SK-N-MC (cell line): ENCODE data around the gene PSMD11.

Experiments
- DNase-seq: peaks from one replicate; pipeline ENCODE4 v3.0.0-alpha.2; 2011; ENCODE audit warnings: low read depth, low spot score
- H3K27ac ChIP-seq: fragments of 200-600 bp; sonication (generic); 2 replicates; pipeline ENCODE4 v1.5.1; 2016; ENCODE audit warnings: mixed run types
- H3K36me3 ChIP-seq: fragments of 200-600 bp; sonication (generic); 2 replicates; pipeline ENCODE4 v1.6.1; 2017; ENCODE audit warnings: antibody characterized with exemption, low read length, mixed read lengths; ENCODE audit not compliant: insufficient read depth
- H3K4me3 ChIP-seq: fragments of 200-600 bp; sonication (generic); 2 replicates; pipeline ENCODE4 v1.5.1; 2016
- H3K9ac ChIP-seq: fragments of 200-600 bp; sonication (generic); 2 replicates; pipeline ENCODE4 v1.8.0; 2017; ENCODE audit warnings: mixed run types, mixed read lengths; ENCODE audit not compliant: insufficient read length
- H3K9me3 ChIP-seq: fragments of 200-600 bp; sonication (generic); 2 replicates; pipeline ENCODE4 v1.6.1; 2017; ENCODE audit warnings: low read depth, mild to moderate bottlenecking, antibody characterized with exemption, low read length, moderate library complexity, mixed read lengths
- EZH2 ChIP-seq: fragments of 200-600 bp; sonication (generic); IDR thresholded peaks from one replicate; pipeline ENCODE4 v1.6.1; 2017; ENCODE audit warnings: antibody characterized with exemption
- FOXP2 ChIP-seq: optimal IDR thresholded peaks from 2 replicates; pipeline ENCODE3; 2011; ENCODE audit warnings: mild to moderate bottlenecking, moderate library complexity; ENCODE audit not compliant: insufficient read depth; ENCODE audit errors: extremely low read length, control extremely low read depth
- POLR2AphosphoS5 ChIP-seq: IDR thresholded peaks from 2 replicates; pipeline ENCODE4 v1.6.1; 2012; ENCODE audit warnings: mild to moderate bottlenecking, low read depth, low read length, borderline replicate concordance

Gene PSMD11

DNA sequence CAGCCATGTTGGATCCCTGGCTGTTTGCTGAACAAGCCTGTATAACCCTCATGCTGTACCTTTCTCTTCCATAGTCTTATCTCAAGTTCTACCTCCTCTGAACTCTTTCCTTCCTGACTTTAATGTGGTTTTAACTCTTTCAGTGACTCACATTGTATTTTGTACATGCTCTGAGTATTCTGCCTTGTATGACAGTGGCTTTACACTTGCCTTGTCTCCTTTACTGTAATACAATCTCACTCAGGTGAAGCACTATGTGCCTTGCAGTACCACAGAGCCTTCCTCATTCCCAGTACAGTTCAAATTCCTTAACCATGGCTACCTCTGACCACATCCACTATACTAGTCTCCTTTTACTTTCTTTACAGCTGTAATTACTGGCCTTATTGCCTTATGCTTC, 14.1 kb downstream of the PSMD11 start:
- TF ChIP-seq FOXP2 (no peak), POLR2AphosphoS5 (no peak), EZH2 (no peak)
- H3K9ac ChIP-seq, result no peak overlapping the region
- DNase-seq, result no peak
- H3K9me3 ChIP-seq, result no peaks in the 10 kb centered on the region
- peaks cover 90% of the 10 kb centered on the region for H3K36me3 ChIP-seq
- H3K27ac ChIP-seq, result peak overlapping the region; percentile 27; the same call in 1 of the 2 replicates
- H3K4me3 ChIP-seq, result no peak overlapping the region

DNA sequence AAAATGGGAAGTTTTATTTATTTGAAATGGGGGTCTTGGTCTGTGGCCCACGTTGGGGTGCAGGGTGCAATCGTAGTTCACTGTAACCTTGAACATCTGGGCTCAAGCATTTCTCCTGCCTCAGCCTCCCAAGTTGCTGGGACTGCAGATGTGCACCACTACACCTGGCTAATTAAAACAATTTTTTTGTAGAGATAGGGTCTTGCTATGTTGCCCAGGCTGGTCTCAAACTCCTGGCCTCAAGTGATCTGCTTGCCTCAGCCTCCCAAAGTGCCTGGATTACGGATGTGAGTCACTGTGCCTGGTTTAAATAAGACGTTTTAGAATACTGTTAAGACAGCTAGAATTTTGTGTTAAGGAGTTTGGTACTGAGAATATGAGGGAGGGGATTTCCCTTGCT, 15.7 kb downstream of the PSMD11 start:
- TF ChIP-seq EZH2, result no peak
- TF ChIP-seq FOXP2, result no peak
- no peak for TF ChIP-seq POLR2AphosphoS5
- no peak for DNase-seq
- no peak overlapping the region for H3K9ac ChIP-seq
- H3K36me3 ChIP-seq, result peaks cover 87% of the 10 kb centered on the region
- no peaks in the 10 kb centered on the region for H3K9me3 ChIP-seq
- H3K4me3 ChIP-seq, result no peak overlapping the region
- H3K27ac ChIP-seq, result no peak overlapping the region

DNA sequence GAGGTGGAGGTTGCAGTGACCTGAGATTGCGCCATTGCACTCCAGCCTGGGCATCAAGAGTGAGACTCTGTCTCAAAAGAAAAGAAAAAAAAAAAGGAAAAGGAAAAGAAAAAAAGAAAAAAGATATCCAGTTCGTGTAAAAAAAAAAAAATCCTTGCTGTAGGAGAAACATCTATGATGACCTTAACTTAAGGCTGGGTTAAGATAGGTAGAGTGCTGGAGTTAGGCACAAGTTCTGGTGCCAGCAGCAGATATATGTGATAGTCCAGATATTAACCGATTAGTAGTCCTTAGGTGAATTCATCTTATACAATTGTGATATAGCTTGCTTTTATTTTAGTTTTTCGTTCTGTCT, 17.2 kb downstream of the PSMD11 start:
- Histone ChIP-seq H3K9me3 (no peaks in the 10 kb centered on the region), H3K36me3 (peaks cover 89% of the 10 kb centered on the region), H3K27ac (no peak overlapping the region), H3K9ac (no peak overlapping the region), H3K4me3 (no peak overlapping the region)
- TF ChIP-seq FOXP2 (no peak), POLR2AphosphoS5 (no peak)
- no peak for DNase-seq

DNA sequence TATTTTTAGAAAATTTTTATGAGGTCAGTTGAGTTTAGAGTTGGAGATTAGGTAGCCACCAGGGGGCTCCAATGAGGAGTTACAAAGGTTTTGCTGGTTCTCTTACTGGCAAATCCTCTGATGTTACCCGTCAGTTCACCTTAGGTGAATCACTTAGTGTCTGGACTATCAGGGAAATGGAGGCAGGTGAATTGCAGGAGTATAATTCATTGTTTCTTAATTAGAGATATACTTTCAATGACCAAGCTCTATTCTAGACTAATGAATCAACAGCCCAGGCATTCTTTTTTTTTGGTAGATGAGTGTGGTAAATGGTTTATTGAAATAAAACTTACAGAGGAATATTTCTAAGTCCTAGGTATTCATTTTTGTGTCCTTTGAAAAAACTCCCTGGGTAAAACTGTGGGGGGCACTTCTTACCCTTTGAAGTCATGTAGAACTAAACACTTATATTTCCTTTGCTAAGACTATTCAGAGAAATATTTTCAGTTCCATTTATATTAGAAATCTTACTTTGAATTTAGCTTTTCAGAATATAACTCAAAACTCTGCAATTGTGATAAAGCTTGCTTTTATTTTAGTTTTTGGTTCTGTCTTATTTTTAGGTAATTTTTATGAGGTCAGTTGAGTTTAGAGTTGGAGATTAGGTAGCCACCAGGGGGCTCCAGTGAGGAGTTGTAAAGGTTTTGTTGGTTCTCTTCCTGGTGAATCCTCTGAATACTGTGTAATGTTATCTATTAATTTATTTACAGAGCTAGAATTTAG, 17.7 kb downstream of the PSMD11 start:
- Histone ChIP-seq H3K4me3 (no peak overlapping the region), H3K36me3 (peaks cover 90% of the 10 kb centered on the region), H3K9ac (no peak overlapping the region), H3K9me3 (no peaks in the 10 kb centered on the region), H3K27ac (no peak overlapping the region)
- TF ChIP-seq FOXP2, result no peak
- no peak for TF ChIP-seq EZH2
- TF ChIP-seq POLR2AphosphoS5, result no peak
- no peak for DNase-seq

DNA sequence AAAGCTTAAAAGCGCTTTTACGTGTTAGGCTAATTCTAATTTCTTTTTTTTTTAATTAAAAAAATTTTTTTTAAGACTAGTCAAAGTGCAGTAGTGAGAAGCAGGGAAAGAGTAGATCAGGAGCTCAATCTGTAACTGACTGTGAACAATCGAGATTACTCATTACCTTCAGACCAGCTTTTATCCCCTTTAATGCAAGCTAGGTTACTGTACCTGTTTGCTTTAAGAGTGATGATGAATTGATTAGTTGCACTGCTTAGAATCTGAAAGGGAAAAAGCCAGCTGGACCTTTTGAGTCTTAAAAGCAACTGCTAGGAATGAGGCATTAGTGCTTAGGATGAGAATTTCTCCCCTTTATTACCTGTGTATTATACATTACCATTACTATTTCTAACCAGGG, 19.0 kb downstream of the PSMD11 start:
- Histone ChIP-seq H3K4me3 (no peak overlapping the region), H3K27ac (no peak overlapping the region), H3K9ac (no peak overlapping the region), H3K9me3 (no peaks in the 10 kb centered on the region), H3K36me3 (peaks cover 89% of the 10 kb centered on the region)
- TF ChIP-seq EZH2 (no peak), POLR2AphosphoS5 (no peak), FOXP2 (no peak)
- DNase-seq, result no peak

DNA sequence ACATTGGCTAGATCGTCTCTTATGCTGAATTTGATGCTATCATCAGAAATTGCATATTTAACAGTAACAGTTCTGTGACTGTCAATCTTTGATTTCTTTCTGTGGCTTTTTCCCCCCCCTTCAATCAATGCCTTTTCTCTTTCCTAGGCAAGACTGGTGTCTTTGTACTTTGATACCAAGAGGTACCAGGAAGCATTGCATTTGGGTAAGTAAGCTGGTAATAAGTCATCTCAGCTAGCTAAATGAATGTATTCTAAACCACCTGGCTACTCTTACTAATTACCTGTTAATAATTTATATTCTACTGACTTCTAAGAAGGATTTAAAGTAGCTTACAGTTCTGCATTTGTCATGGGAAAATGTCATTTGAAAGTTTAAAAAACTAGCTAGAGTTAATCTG, 20.1 kb downstream of the PSMD11 start:
- Histone ChIP-seq H3K36me3 (peaks cover 91% of the 10 kb centered on the region), H3K4me3 (no peak overlapping the region), H3K9me3 (no peaks in the 10 kb centered on the region), H3K27ac (no peak overlapping the region), H3K9ac (no peak overlapping the region)
- TF ChIP-seq EZH2, result no peak
- TF ChIP-seq POLR2AphosphoS5, result no peak
- TF ChIP-seq FOXP2, result no peak
- no peak for DNase-seq

DNA sequence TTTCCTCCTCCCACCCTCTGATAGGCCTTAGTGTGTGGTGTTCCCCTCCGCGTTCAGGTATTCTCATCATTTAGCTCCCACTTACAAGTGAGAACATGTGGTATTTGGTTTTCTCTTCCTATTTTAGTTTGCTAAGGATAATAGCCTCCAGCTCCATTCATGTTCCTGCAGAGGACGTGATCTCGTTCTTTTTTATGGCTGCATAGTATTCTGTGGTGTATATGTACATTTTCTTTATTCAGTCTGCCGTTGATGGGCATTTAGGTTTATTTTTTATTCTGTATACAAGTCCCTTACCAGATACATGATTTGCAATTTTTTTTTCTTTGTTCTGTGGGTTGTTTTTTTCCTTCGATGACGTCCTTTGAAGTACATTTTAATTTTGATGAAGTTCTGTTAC, 23.6 kb downstream of the PSMD11 start:
- TF ChIP-seq FOXP2 (no peak), POLR2AphosphoS5 (no peak), EZH2 (no peak)
- DNase-seq, result no peak
- Histone ChIP-seq H3K27ac (no peak overlapping the region), H3K9ac (no peak overlapping the region), H3K36me3 (peaks cover 88% of the 10 kb centered on the region), H3K9me3 (no peaks in the 10 kb centered on the region), H3K4me3 (no peak overlapping the region)

DNA sequence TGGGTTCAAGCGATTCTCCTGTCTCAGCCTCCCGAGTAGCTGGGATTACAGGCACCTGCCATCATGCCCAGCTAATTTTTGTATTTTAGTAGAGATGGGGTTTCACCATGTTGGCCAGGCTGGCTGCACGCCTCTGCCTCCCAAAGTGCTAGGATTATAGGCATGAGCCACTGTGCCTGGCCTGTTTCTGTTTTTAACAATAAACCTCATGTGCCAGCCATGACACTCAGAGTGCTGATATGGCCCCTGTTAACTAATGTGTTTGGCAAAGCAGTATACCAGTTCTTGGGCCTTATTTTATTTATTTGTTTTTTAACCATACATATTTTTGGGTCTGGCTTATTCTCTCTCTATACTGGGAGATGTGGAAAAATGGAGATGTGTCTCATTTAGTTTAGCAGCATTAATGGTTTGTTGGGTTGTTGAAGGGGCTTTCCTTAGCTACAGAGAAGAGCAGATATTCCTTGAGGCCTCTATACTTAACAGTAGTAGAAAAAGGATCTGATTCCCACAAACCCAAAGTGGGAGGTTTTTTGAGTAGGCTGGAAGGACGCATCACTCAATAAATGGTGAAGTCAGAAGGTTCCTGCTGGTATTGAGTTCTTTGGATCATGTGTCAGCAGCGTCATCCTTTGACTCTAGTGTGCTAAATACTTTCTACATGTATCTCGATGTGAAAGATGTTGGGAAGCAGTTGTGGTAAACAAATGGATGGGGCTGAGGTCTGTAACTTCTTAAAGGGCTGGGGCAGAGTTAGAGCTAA, 26.3 kb downstream of the PSMD11 start:
- DNase-seq, result no peak
- Histone ChIP-seq H3K9me3 (no peaks in the 10 kb centered on the region), H3K4me3 (no peak overlapping the region), H3K27ac (no peak overlapping the region), H3K36me3 (peaks cover 91% of the 10 kb centered on the region), H3K9ac (no peak overlapping the region)
- TF ChIP-seq EZH2, result no peak
- no peak for TF ChIP-seq FOXP2
- no peak for TF ChIP-seq POLR2AphosphoS5

DNA sequence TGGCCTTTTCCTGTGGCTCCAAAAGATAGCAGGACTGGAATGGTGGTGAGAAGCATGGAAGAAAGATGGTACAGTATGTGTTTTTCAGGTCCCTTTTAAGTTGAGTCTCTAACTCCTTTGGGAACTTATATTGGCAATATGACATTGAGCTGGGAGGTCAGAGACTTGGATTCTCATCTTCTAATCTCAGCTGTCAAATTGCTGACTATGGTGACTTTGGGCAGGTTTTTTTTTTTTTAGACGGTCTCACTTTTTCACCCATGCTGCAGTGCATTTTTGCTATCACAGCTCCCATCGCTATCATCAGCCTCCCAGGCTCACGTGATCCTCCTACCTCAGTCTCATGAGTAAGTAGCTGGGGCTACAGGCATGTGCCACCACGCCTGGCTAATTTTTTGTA, 27.3 kb downstream of the PSMD11 start:
- no peak overlapping the region for H3K4me3 ChIP-seq
- H3K9me3 ChIP-seq, result no peaks in the 10 kb centered on the region
- TF ChIP-seq FOXP2 (no peak), POLR2AphosphoS5 (no peak), EZH2 (no peak)
- no peak for DNase-seq
- peaks cover 93% of the 10 kb centered on the region for H3K36me3 ChIP-seq
- no peak overlapping the region for H3K27ac ChIP-seq
- H3K9ac ChIP-seq, result no peak overlapping the region
